DMS114 treated with DMSO at 0.1 percent for 48 hours (cell line): ENCODE results near the gene SAFB.

Experiments used
- DNase-seq: peaks from one replicate; lab custom pipeline; 2025; ENCODE audit not compliant: unreplicated experiment; lab: John Stamatoyannopoulos, UW

Gene SAFB

GRCh38 chr19:5624741-5625278 lies 1.9 kb downstream of the SAFB start:
- no peak for DNase-seq

DNA sequence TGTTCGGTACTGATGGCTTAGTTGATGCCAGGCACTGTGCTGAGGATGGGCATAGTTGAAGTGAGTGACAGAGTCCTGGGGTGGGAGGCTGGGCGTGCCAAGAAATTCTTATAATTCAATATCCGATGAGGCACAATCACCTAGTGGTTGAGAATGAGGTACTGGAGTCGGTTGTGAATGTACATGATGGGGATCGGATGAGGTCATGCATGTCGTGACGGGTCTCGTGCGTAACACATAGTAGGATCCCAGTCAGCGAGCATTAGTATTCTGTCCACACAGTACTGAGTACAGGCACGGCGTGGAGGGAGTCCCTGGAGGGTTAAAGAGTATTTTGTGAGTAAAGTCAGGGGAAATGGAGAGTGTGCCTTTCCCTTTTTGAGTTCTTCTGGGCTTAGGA lies 2.8 kb downstream of the SAFB start:
- no peak for DNase-seq

- DNase-seq = no peak
These were observed 4.6 kb downstream of the SAFB start for GRCh38 chr19:5627395-5627904.

- DNase-seq = no peak
These were observed 5.6 kb downstream of the SAFB start for GRCh38 chr19:5628461-5628860.

DNA sequence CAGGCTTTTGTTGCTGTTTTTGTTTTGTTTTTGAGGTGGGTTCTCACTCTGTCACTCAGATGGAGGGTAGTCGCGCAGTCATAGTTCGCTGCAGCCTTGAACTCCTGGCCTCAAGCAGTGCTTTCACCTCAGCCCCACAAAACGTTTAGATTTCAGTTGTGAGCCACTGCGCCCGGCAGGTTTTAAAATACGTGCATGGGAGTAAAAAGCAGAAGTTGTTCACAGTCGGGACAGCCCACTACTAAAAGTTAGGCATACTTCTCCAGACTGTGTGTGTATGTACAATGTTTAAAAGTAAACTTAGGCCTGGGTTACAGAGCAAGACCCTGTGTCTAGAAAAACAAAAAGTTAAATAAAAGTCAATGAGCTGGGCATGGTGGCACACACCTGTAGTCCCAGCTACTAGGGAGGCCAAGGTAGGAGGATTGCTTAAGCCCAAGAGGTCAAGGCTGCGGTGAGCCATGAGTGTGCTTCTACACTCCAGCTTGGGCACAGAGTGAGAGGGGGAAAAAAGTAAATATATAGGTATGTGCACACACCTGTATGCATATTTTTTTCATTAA lies 6.1 kb downstream of the SAFB start:
- DNase-seq = no peak

- DNase-seq = no peak
These were observed 8.8 kb downstream of the SAFB start for GRCh38 chr19:5631567-5632240.

GRCh38 chr19:5632241-5632612 lies 9.3 kb downstream of the SAFB start:
- no peak for DNase-seq

- DNase-seq = no peak
These were observed 9.8 kb downstream of the SAFB start for GRCh38 chr19:5632657-5633056.

DNA sequence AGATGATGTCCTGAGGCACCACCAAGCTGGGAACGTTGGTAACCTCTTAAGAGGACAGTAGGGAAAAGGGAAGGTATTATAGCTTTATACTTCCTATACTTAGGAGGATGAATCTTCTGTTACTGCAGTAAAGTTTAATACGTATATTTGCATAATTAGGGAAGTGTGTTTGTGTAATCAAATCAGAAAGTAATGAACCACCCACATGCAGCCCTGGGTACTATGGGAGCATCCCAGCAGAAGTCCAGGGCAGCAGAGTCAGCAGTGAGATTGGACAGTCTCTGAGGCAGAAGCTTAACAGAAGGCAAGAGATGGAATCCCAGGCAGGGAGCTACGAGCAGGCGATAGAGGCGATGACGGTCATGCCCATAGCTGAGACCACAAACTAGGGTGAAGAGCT lies 12.5 kb downstream of the SAFB start:
- DNase-seq = no peak

DNA sequence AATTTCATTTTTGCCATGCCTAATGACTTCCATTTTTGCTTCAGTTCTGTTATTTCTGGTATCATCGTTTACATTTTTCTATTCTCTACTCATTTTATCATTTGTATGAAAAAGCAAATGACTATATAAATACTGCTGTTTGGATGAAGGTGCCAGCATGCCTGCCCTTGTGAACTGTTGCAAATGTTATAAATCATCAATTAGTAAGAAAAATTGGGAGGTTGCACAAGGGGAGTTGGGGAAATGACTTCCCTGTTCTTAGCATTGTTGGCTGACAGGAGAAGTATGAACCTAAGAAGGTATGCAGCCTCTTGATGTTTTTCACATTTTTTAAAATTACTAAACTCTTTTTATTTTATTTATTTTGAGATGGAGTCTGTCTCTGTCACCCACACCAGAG lies 15.1 kb downstream of the SAFB start:
- DNase-seq = no peak

GRCh38 chr19:5641171-5641570 lies 18.3 kb downstream of the SAFB start:
- DNase-seq = no peak

DNA sequence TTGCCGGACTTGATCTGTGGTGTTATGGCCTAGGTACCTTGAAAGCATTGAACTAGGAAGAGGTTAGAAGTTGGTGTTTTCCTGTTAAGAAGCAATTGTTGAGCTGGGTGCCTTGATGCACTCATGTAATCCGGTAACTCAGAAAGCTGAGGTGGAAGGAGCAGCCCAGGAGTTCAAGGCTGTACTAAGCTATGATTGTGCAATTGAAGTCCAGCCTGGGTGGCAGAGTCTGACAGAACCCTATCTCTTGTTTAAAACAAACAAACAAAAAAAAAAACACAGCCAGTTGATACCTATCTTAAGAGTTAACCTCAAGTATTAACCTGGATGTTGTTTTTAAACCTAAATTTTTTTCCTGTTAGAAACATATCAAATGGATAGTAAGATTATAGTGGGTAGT lies 19.3 kb downstream of the SAFB start:
- DNase-seq = no peak

DNA sequence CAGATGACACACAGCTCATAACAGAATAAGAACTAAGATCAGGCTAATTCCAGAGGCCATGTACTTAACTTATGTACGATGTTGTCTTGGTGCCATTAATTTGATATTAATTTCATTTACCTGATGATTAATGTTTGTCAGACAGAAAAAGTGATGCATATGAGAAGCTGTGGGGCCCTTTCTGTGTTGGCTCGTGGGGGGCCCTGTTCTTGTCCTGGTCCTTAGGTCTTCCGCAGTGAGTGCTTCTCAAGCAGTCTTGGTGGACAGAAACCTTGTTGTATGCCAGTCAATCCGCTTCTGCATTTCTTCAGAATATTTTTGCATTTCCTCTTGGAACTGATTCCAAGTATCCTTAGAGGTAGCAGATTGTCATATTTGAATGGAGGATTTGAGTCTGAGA lies 20.2 kb downstream of the SAFB start:
- DNase-seq = no peak

DNA sequence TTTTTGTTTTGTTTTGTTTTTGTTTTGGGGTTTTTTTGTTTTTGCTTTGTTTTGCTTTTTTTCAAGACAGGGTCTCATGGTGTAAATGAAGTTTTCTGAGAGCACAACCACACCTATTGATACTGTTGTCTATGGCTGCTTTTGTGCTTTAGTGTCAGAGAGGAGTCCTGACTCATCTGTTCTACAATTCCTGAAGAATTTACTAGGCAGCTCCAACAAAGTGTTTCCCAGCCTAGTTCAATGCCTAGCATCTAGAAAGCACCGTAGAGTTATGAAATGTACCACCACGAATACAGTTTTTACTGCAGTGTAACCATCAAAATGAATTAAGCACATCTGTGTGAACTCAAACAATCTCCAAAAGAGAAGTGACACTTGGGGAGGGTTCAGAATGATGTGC lies 21.2 kb downstream of the SAFB start:
- DNase-seq = no peak

GRCh38 chr19:5645409-5645808 lies 22.5 kb downstream of the SAFB start:
- no peak for DNase-seq

GRCh38 chr19:5646703-5647102 lies 23.8 kb downstream of the SAFB start:
- no peak for DNase-seq

- no peak for DNase-seq
These were observed 25.6 kb downstream of the SAFB start for GRCh38 chr19:5648464-5648863.

DNA sequence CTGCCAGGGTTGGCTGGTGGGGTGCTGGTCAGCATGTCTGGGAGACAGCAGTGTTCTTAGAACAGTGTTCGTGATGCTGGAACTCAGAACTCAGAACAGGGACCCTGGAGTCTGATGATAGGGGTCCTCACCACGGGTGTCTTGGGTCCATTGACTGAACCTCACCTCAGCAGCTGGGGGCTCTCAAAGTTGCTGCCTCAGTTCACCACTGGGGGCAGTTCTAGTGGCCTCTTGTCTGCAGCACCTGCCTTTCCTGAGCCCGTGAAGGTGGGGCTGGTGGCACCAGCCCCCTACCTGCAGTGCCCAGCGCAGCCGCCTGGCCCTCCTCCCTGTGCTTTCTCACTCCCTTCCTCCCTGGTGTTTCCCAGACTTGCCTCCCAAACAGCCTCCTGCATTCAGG lies 28.5 kb downstream of the SAFB start:
- no peak for DNase-seq

DNA sequence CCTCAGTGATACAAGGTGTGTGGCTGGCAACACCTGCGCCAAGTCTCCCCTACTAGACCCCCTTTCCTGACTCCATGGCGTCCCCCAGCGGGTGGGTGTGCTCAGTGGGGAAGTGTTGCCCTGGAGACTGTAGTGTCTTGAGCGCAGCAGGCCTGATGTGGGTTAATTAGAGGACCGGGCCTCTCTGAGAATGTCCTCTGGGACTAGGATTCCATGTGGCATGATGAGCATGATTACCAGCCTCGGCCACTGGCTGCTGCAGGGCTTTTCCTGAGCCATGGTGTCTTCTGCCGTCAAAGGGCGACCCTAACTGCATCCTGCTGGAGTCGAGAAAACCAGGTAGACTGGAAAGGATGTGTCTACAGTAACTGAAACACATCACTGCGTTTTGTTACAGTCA lies 29.4 kb downstream of the SAFB start:
- no peak for DNase-seq

GRCh38 chr19:5654931-5655330 lies 32.0 kb downstream of the SAFB start:
- no peak for DNase-seq

DNA sequence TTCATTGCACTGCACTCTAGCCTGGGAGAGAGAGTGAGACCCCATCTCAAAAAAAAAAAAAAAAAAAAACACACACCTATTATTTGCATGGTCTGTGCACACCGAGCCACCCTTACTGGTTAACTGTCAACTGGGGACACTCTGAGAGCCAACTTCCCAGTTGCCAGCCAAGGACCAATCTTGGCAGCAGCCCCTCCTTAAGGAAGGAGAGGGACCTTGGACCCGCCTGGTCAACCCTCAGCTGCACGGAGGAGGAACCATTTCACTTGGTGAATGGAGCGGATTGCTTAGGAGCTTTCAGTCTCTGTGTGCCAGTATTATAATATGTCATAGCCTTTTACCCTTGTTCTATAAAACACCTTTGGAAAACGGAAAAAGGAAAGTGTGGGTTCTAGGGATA lies 32.5 kb downstream of the SAFB start:
- no peak for DNase-seq

DNA sequence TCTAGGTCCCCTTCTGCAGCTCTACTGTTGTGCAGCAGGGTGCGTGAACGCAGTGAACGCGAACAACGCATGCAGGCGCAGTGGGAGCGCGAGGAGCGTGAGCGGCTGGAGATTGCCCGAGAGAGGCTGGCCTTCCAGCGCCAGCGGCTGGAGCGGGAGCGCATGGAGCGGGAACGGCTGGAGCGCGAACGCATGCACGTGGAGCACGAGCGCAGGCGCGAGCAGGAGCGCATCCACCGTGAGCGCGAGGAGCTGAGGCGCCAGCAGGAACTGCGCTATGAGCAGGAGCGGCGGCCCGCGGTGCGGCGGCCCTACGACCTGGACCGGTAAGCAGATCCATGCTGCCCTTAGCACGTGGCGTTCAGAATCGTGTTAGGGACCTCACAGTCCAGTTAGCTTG lies 38.6 kb downstream of the SAFB start:
- DNase-seq = no peak

- DNase-seq = no peak
These were observed 41.0 kb downstream of the SAFB start for GRCh38 chr19:5663904-5664303.
